DMS53 treated with DMSO at 0.1 percent for 48 hours (cell line): Measurements from ENCODE around the gene MT1A.
A peak's percentile ranks its signal among the peaks of the same experiment; 100 is the strongest.

ENCODE experiments used
- DNase-seq: peaks from one replicate; lab custom pipeline; 2025; ENCODE audit not compliant: unreplicated experiment; lab: John Stamatoyannopoulos, UW

Gene MT1A

DNA sequence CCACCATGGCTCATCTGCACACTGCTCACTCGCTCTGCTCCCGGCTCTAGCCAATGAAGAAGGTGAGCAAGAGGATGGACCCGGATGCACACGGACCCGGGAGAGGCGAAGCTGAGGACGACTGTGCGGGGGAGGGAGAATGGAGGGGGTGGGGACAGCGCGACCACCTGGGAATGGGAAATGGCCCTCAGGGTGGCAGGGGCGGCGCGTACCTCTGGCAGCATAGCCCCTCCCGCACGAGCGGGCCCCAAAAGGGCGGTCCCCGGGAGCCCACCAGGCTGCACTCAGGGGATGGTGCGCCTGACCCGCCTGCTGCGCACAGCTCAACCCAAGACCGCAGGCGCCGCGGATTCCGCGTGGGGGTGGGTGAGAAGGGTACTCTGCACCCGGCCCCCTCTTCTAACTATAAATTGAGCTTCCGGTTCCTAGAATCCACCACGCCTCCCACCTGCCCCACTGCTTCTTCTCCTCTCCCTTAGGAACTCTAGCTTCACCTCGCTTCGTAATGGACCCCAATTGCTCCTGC, 37.3 kb downstream of the MT1A start:
- DNase-seq: no peak

DNA sequence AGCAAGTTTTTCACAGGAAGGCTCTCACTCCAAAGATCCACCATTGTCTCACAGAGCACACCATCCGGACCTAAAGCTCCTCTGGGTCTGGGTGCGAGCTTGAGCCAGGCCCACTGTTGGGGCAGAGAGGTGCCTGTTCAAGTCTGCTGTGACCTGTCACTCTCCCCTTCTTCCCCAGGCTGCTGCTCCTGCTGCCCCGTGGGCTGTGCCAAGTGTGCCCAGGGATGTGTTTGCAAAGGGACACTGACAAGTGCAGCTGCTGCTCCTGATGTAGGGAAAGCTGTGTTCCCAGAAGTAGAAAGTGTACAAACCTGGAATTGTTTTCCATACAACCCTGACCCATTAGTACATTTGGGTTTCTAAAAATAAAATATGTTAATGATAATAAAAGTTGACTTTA, 39.0 kb downstream of the MT1A start:
- no peak for DNase-seq

GRCh38 chr16:56679078-56679730, 40.7 kb downstream of the MT1A start:
- DNase-seq: no peak

DNA sequence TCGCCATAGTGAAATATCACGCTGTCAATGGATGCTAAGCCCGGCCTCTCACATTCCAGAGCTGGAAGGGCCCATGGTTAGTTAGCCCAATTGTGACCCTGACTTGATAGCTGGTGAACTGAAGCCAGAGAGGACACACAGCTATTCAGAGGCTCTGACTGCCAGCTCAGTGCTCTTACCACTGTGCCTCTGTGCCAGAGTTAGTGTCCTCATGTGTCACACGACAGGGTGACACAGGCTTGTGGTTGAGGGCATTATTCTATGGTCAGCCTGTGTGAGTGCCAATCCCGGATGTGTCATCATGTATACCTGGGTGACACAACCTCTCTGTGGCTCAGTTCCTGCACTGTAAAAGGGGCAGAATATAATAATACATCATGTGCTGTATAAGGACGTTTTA, 41.4 kb downstream of the MT1A start:
- no peak for DNase-seq

DNA sequence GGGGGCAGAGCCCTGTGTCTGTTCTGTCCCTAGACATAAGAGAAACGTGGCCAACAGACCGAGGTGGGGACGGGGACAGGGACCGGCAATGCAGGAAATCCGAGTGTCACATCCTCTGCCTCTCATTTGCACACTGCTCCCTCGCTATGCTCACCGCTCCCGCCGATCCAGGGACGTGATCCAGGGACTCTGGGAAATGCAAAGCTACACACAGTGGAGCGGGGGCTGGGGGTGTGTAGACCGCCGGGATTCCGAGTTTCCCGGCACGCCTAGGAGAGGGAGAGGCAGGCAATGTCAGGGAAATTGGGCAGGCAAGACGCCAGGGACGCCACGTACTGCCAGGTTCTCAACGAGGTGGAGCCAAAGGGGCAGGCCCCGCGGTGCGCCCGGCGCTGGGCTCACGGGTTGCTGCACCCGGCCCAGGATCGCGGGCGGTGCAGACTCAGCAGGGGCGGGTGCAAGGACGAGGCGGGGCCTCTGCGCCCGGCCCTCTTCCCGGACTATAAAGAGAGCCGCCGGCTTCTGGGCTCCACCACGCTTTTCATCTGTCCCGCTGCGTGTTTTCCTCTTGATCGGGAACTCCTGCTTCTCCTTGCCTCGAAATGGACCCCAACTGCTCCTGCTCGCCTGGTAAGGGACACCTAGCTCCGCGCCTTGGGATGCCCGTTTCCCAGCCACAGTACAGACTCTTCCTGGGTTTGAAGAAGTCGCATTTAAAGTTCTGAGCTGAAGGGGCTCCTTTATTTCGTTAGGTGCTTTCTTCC, 43.7 kb downstream of the MT1A start, which contains the start of gene MT1X:
TSS of gene MT1X (plus strand) at position 532 of the 764 bp plus-strand sequence. CDS start at position 603, 71 bp downstream.
- DNase-seq: peak; percentile 89

GRCh38 chr16:56682703-56683397, 44.4 kb downstream of the MT1A start:
- DNase-seq: no peak

DNA sequence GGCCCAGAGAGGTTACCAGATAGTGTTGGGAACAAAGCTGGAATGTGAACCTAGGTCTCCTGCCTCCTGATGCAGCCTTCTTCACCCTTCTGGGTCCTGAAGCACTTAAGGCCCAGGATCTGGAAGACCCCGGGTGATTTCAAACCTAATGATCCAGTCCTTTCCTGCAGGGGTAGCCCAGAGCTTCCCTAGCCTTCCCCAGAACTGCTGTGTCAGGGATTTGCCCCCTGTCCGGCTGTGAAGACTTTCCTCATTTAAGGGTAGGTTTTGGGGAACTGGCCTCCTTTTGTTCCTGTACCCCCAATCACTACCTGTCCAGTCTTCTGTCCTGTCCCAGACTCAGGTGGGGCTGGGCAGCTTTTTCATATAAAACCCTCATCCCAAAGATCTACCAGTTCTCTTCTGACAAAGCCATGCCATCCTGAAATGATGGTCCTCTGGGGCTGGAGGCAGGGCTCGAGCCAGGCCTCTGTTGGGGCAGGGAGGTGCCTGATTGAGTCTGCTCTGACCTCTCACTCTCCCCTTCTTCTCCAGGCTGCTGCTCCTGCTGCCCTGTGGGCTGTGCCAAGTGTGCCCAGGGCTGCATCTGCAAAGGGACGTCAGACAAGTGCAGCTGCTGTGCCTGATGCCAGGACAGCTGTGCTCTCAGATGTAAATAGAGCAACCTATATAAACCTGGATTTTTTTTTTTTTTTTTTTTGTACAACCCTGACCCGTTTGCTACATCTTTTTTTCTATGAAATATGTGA, 45.1 kb downstream of the MT1A start:
- no peak for DNase-seq

- no peak for DNase-seq
Measured at GRCh38 chr16:56684256-56684925, 45.9 kb downstream of the MT1A start.

DNA sequence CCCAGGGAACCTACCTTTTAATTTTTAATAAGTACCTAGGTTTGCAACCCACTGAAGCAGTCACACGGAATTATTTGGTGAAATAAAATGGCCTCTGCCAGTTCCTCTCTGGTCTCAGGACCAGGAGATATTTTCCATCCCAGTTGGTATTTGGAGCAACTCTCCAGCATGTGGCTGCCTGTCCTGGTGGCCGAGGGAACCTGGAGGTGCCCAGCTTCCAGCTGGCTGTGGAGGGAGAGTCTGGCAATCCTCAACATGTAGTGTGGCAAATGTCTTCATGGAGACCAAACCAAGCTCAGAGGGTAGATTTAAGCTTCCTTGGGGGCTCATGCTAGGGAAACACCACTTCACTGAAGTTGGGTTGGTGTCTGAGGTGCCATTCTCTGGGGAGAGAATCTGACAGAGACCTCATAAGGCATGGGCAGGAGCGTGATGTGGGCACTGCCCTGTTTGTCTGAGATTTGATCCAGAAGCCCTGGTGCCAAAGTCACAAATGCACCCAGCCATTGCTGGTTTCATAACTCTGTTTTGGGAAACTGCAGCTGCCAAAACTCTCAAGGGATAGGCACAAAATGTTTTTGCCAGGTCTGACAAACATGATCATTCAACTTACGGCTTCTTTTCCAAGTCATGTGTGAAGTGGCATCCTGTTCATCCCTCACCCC, 46.6 kb downstream of the MT1A start:
- DNase-seq: no peak

GRCh38 chr16:56686758-56687157, 48.3 kb downstream of the MT1A start:
- DNase-seq: no peak

DNA sequence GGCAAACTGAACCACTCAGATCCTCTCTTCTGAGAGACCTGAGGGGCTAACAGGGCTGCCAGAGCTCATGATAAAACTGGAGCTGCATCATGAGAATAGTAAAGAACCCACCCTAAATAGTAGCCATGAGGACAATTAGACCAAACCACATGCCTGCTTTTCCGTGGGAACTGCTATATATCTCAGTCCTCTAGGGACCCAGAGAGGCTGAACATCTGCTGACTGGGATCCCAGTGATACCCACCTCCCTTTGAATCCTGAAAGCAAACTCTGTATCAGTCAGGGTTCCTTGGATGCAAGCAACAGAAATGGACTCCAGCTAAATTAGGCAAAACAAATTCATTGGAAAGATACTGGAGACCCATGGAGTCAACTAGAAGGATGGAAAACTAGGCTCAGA, 50.3 kb downstream of the MT1A start:
- no peak for DNase-seq

GRCh38 chr16:56689171-56689570, 50.7 kb downstream of the MT1A start:
- peak; percentile 45 for DNase-seq
